ENCODE data around the gene BACE2. TPM values are rescaled to one million over a fixed set of nuclear protein-coding genes. Genes with fewer than 3 reads are reported as not detected.

The BACE2 gene
- total and polyA plus RNA-seq, 12 donors: 4.5 to 36.5 (median 15.1) TPM

DNA sequence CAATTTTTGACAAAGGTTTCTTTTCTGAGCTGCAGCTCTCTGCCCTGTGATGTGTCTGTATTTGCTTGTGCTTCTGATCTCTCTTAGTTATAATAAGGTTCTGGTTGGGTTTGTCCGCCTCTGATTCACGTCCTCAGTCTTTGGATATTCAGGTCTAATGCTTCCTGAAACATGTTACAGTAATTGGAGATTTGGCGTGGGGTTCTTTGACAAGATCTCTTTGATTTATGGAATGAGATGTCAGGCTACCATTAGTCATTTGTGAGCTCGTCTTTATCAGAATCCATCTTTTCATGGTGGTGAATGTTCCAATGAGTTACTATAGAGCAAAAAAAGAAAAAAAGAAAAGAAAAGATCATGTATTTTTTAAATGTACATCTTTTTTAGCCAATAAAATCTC, 62.5 kb downstream of the BACE2 start:
- peaks cover 0 to 64% (median 8%) of the 10 kb centered on the region in 9 donors for H3K36me3 ChIP-seq
- no peaks in the 10 kb centered on the region for H3K27me3 ChIP-seq
- WGBS, 2 donors: 94% methylated on average over 4 of the region's 4 CpGs
- intact Hi-C loops (cut with DNase I): loop anchor here in 1 of 10 donors (10.0 kb wide), 1 partner anchor 56 kb away; no protein-coding TSS in a partner anchor
- H3K27ac ChIP-seq: no peak overlapping the region
- no peak for TF ChIP-seq CTCF (IDR thresholded peaks at IDR 0.05)
- DNase-seq (no peak), ATAC-seq (no peak)
- peaks cover 0 to 5% (median 0%) of the 10 kb centered on the region in 9 donors for H3K4me1 ChIP-seq
- no peaks in the 10 kb centered on the region for H3K9me3 ChIP-seq
- no peak overlapping the region for H3K4me3 ChIP-seq

DNA sequence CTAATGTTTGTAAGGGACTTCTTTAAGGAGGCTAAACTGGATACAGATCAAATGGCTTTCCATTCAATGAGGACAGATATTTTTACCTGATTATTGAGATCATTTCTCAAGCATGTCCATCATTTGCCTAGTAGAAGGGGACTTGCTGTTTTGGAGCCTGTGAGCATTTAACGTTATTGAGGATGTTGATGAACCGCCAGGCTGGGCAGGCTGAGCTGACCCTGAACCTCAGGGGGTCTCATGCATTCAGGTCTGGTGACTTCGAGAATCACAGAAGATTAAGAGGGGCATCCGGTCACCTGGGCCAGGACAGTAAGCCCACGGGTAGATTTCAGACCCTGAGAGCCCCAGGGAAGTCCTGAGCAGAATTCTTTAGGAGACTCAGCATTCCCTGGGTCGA, 63.1 kb downstream of the BACE2 start:
- intact Hi-C loops (cut with DNase I): loop anchor here in 1 of 10 donors (10.0 kb wide), 1 partner anchor 56 kb away; no protein-coding TSS in a partner anchor
- Histone ChIP-seq H3K36me3 (peaks cover 0 to 61% (median 8%) of the 10 kb centered on the region in 9 donors), H3K9me3 (no peaks in the 10 kb centered on the region), H3K4me3 (no peak overlapping the region), H3K27ac (no peak overlapping the region), H3K27me3 (no peaks in the 10 kb centered on the region), H3K4me1 (no peaks in the 10 kb centered on the region)
- ATAC-seq: no peak
- no peak for DNase-seq
- no peak for TF ChIP-seq CTCF (IDR thresholded peaks at IDR 0.05)
- WGBS, 2 donors: 91 to 94% methylated on average over 6 of the region's 6 CpGs

GRCh38 chr21:41232013-41232412, 64.1 kb downstream of the BACE2 start:
- H3K27me3 ChIP-seq: no peaks in the 10 kb centered on the region
- WGBS, 2 donors: 92 to 93% methylated on average over 10 of the region's 10 CpGs
- H3K4me3 ChIP-seq: no peak overlapping the region
- H3K36me3 ChIP-seq: peaks cover 0 to 54% (median 0%) of the 10 kb centered on the region in 9 donors
- intact Hi-C loops (cut with DNase I): loop anchor here in 1 of 10 donors (10.0 kb wide), 1 partner anchor 57 kb away; no protein-coding TSS in a partner anchor
- no peak for TF ChIP-seq CTCF (IDR thresholded peaks at IDR 0.05)
- no peaks in the 10 kb centered on the region for H3K4me1 ChIP-seq
- H3K27ac ChIP-seq: no peak overlapping the region
- no peak for DNase-seq
- ATAC-seq: no peak
- no peaks in the 10 kb centered on the region for H3K9me3 ChIP-seq

DNA sequence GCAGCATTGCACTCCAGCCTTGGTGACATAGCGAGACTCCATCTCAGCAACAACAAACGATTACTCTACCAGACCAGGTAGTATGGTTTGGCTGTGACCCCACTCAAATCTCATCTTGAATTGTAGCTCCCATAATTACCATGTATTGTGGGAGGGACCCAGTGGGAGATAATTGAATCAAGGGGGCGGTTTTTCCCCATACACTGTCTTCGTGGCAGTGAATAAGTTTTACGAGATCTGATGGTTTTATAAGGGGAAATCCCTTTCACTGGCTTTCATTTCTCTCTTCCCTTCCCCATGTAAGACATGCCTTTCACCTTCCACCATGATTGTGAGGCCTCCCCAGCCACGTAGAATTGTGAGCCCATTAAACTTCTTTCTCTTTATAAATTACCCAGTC, 66.0 kb downstream of the BACE2 start:
- no peak overlapping the region for H3K27ac ChIP-seq
- WGBS, 2 donors: 93 to 94% methylated on average over 6 of the region's 6 CpGs
- no peaks in the 10 kb centered on the region for H3K27me3 ChIP-seq
- no peak for TF ChIP-seq CTCF (IDR thresholded peaks at IDR 0.05)
- DNase-seq (no peak), ATAC-seq (no peak)
- no peaks in the 10 kb centered on the region for H3K4me1 ChIP-seq
- no peak overlapping the region for H3K4me3 ChIP-seq
- intact Hi-C loops (cut with DNase I): loop anchor here in 1 of 10 donors (10.0 kb wide), 1 partner anchor 59 kb away; no protein-coding TSS in a partner anchor
- H3K9me3 ChIP-seq: peaks cover 0 to 3% (median 0%) of the 10 kb centered on the region in 11 donors
- peaks cover 0 to 49% (median 11%) of the 10 kb centered on the region in 9 donors for H3K36me3 ChIP-seq

Measured in heart right ventricle (tissue), 16 donors.